ENCODE data around the gene THBS4. TPM values are rescaled to one million over a fixed set of nuclear protein-coding genes. Genes with fewer than 3 reads are reported as not detected.

The THBS4 gene
- total and polyA plus RNA-seq, 4 donors, result 0.08 to 0.28 (median 0.20) TPM

Small RNAs within 50 kb of the gene (small RNA-seq; reads per million reads assigned to genes)
- gene TRMT112P2, result not detected

Other genes with a start within 250 kb of the THBS4 start
- gene MTX3, start 44.1 kb upstream of the THBS4 start, total RNA-seq, result 1 to 10 TPM; 6.3 to 7.6 TPM
- 1 to 10 TPM; 2.3 to 2.6 TPM for gene MTX3, start 44.1 kb upstream of the THBS4 start, polyA plus RNA-seq
- 10 to 100 TPM; 37.4 to 82.3 TPM for gene SERINC5, start 220.7 kb downstream of the THBS4 start, total RNA-seq
- gene SERINC5, start 220.7 kb downstream of the THBS4 start, polyA plus RNA-seq, result 10 to 100 TPM; 22.2 to 26.6 TPM